ENCODE measurements around the gene PIGN. TPM values are rescaled to one million over a fixed set of nuclear protein-coding genes. Genes with fewer than 3 reads are reported as not detected.

Gene PIGN
- total and polyA plus RNA-seq, 2 donors (not counting 3 experiments of a cell fraction or from before 2014, with no cell fraction given), result 13.7 to 26.1 TPM

GRCh38 chr18:62140259-62140658 is 46.6 kb downstream of the PIGN start:
- dilution Hi-C loops (cut with MboI; ENCODE audit: extremely low pct_ligation_motif_present, low sequenced_read_pairs) (no loop called here), intact Hi-C loops (cut with micrococcal nuclease) (no loop called here)
- Histone ChIP-seq H3K4me1 (ENCODE audit: control insufficient read depth, extremely low read depth, insufficient read depth, low read length) (no peaks in the 10 kb centered on the region), H3K27ac (ENCODE audit: insufficient read depth, low read depth, low read length) (no peak overlapping the region), H3K36me3 (ENCODE audit: control insufficient read depth in 2 of 2, extremely low read depth in 1 of 2, insufficient read depth in 2 of 2, low read length in 2 of 2) (peaks cover 0 to 3% of the 10 kb centered on the region in 2 experiments), H3K9ac (replicated peaks; ENCODE audit: extremely low read depth, insufficient read depth, low read length) (no peak overlapping the region), H3K4me2 (ENCODE audit: insufficient read depth, low read length) (no peak overlapping the region), H3K27me3 (ENCODE audit: control insufficient read depth in 2 of 2, insufficient read depth in 2 of 2, low read length in 2 of 2) (no peaks in the 10 kb centered on the region), H3K4me3 (replicated peaks in 1 of 3; ENCODE audit: insufficient read depth in 1 of 3, low read depth in 1 of 3, low read length in 3 of 3) (no peak overlapping the region), H2AFZ (ENCODE audit: low read depth, low read length) (no peak overlapping the region), H4K20me1 (replicated peaks; ENCODE audit: control insufficient read depth, extremely low read depth, insufficient read depth, low read length) (no peaks in the 10 kb centered on the region), H3K9me1 (replicated peaks; ENCODE audit: control insufficient read depth, extremely low read depth, insufficient read depth, low read length) (no peaks in the 10 kb centered on the region), H3K79me2 (ENCODE audit: control insufficient read depth, insufficient read depth, low read length) (no peaks in the 10 kb centered on the region), H3K9me3 (replicated peaks; ENCODE audit: control insufficient read depth, insufficient read depth, low read length) (no peaks in the 10 kb centered on the region)
- DNase-seq (ENCODE audit: low read depth, low spot score), result no peak
- no peak for FAIRE-seq
- ChIA-PET POLR2A (no interaction called here), CTCF (interaction anchor here (1.2 kb wide), 1 partner anchor 503 kb away, joined by 3 read pairs; no protein-coding TSS in a partner anchor)
- BruUV-seq (replicated peaks), result no TSS peak
- TF ChIP-seq FOS (IDR thresholded peaks at IDR 0.05; ENCODE audit: borderline replicate concordance, insufficient read depth, low read length), result no peak
- no peak for TF ChIP-seq JUN (IDR thresholded peaks at IDR 0.05; ENCODE audit: borderline replicate concordance, insufficient read depth, insufficient read length, low read depth)
- TF ChIP-seq POLR2AphosphoS5 (IDR thresholded peaks at IDR 0.05; ENCODE audit: insufficient read depth, low read depth, low read length), result no peak
- no peak for TF ChIP-seq GATA2 (IDR thresholded peaks at IDR 0.05; ENCODE audit: insufficient read depth, insufficient read length, low read depth, low read length)
- no peak for TF ChIP-seq POLR2A (IDR thresholded peaks at IDR 0.05; ENCODE audit: low read depth, low read length)
- no peak for TF ChIP-seq EZH2 (IDR thresholded peaks at IDR 0.05; ENCODE audit: borderline replicate concordance, low read depth, low read length, severe bottlenecking)
- TF ChIP-seq MAX (IDR thresholded peaks at IDR 0.05; ENCODE audit: insufficient read depth, insufficient read length), result no peak
- TF ChIP-seq CTCF (IDR thresholded peaks at IDR 0.05; ENCODE audit: extremely low read depth in 1 of 2, insufficient read depth in 1 of 2, low read depth in 1 of 2, low read length in 2 of 2), result no peak
- no peak for TF ChIP-seq MYC (IDR thresholded peaks at IDR 0.05; ENCODE audit: low read depth, low read length)

All from endothelial cell of umbilical vein (primary cell).